Type B pancreatic cell (in vitro differentiated cells): ENCODE measurements around the gene LINGO4. TPM values are rescaled to one million over a fixed set of nuclear protein-coding genes. Genes with fewer than 3 reads are reported as not detected.

ENCODE experiments used
- DNase-seq: peaks from one replicate; pipeline ENCODE4 v3.0.0; 2021; ENCODE audit warnings: mixed read lengths; ENCODE audit not compliant: unreplicated experiment; ENCODE audit errors: extremely low spot score
- H3K27ac Mint-ChIP-seq: 2 replicates; pipeline ENCODE4 v1.8.0; 2021; ENCODE audit warnings: mild to moderate bottlenecking, mixed read lengths
- H3K27me3 Mint-ChIP-seq: 2 replicates; pipeline ENCODE4 v1.8.0; 2021; ENCODE audit warnings: mixed read lengths
- H3K36me3 Mint-ChIP-seq: 2 replicates; pipeline ENCODE4 v1.8.0; 2021; ENCODE audit warnings: mixed read lengths
- H3K4me1 Mint-ChIP-seq: one replicate; pipeline ENCODE4 v1.8.0; 2021; ENCODE audit warnings: mixed read lengths; ENCODE audit not compliant: unreplicated experiment
- H3K4me3 Mint-ChIP-seq: 2 replicates; pipeline ENCODE4 v1.8.0; 2021; ENCODE audit warnings: mild to moderate bottlenecking, mixed read lengths
- H3K9me3 Mint-ChIP-seq: 2 replicates; pipeline ENCODE4 v1.8.0; 2021; ENCODE audit warnings: mixed read lengths
- total RNA-seq: library from RNA; stranded (reverse); gene quantifications from 2 replicates; pipeline ENCODE4 v1.2.1, GENCODE V29; 2021; ENCODE audit warnings: low replicate concordance
- TF ChIP-seq, protein P1 (sequence below): fragments of 200-600 bp; sonication (generic); conservative IDR thresholded peaks from 2 replicates; pipeline ENCODE4 v1.5.0; 2021; ENCODE audit warnings: antibody characterized with exemption, mild to moderate bottlenecking

LINGO4 gene
- total RNA-seq, 1 donor from 2014 or later = not detected

DNA sequence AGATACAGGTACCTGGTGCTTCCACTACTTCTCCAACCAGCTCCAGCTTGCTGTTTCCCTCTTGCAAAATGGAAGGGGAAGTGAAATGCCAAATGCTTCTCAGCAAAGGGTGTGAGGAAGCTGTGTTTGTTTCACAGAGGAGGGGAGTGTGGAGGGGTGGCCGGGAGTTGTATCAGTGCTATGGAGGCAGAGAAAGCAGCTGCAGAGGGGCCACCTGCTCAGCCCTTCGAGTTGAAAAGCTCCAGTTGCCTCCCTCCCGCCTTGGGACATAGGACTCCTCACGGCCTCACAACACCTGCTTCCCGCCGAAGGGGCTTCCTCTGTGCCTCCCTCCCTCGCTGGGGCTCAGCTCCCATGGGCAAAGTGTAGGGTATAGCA lies 12.1 kb upstream of the LINGO4 start:
- H3K27ac Mint-ChIP-seq = no peak overlapping the region

DNA sequence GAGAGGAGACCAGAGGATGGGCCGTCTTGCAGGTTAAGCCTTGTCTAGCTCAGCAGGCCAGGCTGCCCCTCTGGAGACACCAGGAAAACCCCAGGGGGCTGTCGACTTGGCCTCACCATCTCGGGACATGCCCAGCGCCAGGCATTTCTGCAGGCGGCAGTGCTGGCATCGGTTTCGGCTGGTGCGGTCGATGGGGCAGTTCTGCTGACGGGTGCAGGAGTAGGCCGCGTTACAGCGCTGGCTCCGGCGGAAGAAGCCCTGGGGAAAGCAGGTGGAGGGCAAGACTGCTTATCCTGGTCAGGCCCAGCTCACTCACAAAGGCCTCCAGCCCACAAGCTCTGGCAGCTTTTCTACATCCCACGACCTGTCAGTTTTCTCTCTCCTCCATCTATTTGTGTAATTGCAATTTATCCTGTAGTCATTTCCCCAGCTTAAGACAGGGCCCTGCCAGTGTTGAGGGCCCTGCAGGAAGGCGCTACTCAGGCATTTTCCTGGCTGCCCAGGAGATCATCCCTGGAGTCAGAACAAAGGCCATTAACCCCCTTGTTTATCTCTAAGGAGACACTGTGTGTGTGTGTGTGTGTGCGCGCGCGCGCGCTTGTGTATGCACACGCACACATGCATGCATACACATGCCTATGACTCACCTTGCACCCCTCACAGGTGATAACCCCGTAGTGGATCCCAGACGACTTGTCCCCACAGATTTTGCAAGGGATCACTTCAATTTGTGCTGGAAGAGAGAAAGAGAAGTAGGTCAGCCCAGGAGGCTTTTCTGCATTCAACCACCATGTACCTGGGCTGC lies 11.5 kb upstream of the LINGO4 start:
- Mint-ChIP-seq H3K27me3 (peaks cover 19% of the 10 kb centered on the region), H3K27ac (no peak overlapping the region), H3K4me1 (no peaks in the 10 kb centered on the region), H3K4me3 (no peak overlapping the region), H3K36me3 (no peaks in the 10 kb centered on the region), H3K9me3 (no peaks in the 10 kb centered on the region)
- TF ChIP-seq, protein P1, sequence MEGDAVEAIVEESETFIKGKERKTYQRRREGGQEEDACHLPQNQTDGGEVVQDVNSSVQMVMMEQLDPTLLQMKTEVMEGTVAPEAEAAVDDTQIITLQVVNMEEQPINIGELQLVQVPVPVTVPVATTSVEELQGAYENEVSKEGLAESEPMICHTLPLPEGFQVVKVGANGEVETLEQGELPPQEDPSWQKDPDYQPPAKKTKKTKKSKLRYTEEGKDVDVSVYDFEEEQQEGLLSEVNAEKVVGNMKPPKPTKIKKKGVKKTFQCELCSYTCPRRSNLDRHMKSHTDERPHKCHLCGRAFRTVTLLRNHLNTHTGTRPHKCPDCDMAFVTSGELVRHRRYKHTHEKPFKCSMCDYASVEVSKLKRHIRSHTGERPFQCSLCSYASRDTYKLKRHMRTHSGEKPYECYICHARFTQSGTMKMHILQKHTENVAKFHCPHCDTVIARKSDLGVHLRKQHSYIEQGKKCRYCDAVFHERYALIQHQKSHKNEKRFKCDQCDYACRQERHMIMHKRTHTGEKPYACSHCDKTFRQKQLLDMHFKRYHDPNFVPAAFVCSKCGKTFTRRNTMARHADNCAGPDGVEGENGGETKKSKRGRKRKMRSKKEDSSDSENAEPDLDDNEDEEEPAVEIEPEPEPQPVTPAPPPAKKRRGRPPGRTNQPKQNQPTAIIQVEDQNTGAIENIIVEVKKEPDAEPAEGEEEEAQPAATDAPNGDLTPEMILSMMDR = no peak
- no peak for DNase-seq

More for the DNA sequence above, 12.1 kb upstream of the LINGO4 start:
- Mint-ChIP-seq H3K27me3 (peaks cover 19% of the 10 kb centered on the region), H3K9me3 (no peaks in the 10 kb centered on the region), H3K4me3 (no peak overlapping the region), H3K4me1 (no peaks in the 10 kb centered on the region), H3K36me3 (no peaks in the 10 kb centered on the region)
- no peak for DNase-seq
- TF ChIP-seq, protein P1 = no peak

DNA sequence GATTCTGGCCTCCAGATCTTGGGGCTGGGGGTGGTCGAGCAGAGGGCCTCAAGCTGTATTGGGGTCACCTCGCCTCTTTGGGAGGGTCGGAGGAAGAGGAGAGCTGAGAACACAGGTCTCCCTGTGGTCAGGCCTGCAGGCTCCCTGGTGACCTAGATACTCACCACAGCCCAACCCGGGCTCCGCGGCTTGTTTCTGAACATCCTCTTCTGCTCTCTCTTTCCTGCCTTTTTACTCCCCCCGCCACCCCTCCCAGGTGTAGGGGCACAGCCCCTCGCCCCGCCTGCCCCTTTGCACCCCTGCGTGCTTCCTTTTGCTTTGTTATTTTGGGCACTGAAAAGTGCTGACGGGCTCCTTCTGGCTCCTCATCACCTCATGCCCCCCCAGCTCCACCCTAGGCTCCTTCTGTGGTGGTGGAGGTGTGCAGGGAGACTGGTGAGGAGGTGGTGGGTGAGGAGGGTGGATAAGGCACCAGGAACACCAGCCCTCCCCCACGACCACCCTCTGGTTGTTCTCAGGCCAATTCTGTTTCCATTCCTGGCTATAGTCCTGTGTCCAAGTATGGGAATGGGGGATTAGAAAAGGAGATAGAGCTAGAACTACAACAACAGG lies 10.6 kb upstream of the LINGO4 start:
- H3K36me3 Mint-ChIP-seq = no peaks in the 10 kb centered on the region
- TF ChIP-seq, protein P1 = no peak
- H3K4me1 Mint-ChIP-seq = no peaks in the 10 kb centered on the region
- H3K4me3 Mint-ChIP-seq = no peak overlapping the region
- no peak overlapping the region for H3K27ac Mint-ChIP-seq
- no peaks in the 10 kb centered on the region for H3K9me3 Mint-ChIP-seq
- H3K27me3 Mint-ChIP-seq = peaks cover 23% of the 10 kb centered on the region
- no peak for DNase-seq

DNA sequence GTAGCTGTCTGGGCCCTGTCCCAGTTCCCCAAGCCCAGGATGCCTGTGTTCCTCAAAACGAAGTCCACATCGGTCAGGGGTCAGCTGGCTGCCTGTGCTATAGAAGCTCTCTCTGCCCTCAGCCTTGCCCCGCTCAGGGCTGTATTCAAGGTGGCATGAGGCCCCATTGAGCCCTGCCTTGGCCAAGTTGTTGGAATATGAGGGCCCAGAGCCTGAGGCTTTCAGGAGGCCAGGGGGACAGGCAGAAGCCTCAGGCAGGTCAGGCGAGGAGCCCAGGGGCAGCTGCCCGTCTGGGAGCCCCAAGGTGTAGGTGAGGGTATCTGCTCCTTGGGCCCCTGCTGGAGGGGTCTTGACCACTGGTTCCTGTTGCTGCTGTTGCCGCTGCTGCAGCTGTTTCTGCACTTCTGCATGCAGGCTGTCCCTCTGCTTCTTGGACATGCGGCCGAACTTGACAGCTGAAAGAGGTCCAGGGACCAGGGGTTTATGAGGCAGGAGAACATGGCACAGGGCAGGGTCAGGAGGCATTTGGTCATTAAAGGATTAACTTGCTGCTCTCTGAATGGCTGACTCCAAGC lies 9.8 kb upstream of the LINGO4 start:
- H3K4me1 Mint-ChIP-seq = peaks cover 2% of the 10 kb centered on the region
- TF ChIP-seq, protein P1 = no peak
- no peaks in the 10 kb centered on the region for H3K36me3 Mint-ChIP-seq
- H3K9me3 Mint-ChIP-seq = no peaks in the 10 kb centered on the region
- H3K4me3 Mint-ChIP-seq = no peak overlapping the region
- H3K27me3 Mint-ChIP-seq = peaks cover 20% of the 10 kb centered on the region
- H3K27ac Mint-ChIP-seq = no peak overlapping the region
- DNase-seq = no peak

DNA sequence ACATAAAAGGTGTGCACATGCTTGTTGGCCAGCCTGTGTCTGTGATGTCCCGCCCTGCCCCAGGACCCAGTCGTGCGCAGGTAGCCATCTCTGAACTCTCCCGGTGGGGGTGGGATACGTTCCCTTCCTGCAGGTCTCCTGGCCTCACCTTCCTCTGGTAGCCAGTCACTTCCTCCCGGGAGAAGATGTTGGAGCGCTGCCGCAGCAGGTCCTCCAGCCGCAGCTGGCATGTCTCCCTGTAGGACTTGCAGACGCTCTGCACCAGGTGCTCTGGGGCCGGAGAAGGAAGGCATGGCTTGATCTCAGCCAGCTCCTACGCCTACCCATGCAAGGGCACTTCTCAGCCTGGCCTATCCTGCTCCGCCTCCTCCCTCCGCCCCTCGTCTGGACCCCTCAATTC lies 9.2 kb upstream of the LINGO4 start:
- H3K9me3 Mint-ChIP-seq = no peaks in the 10 kb centered on the region
- no peaks in the 10 kb centered on the region for H3K36me3 Mint-ChIP-seq

More for the DNA sequence above, 9.2 kb upstream of the LINGO4 start:
- no peak for DNase-seq
- Mint-ChIP-seq H3K27me3 (peaks cover 24% of the 10 kb centered on the region), H3K4me3 (no peak overlapping the region), H3K4me1 (peaks cover 8% of the 10 kb centered on the region), H3K27ac (no peak overlapping the region)
- TF ChIP-seq, protein P1 = no peak
